ENCODE data around the gene CARMIL1. TPM values are rescaled to one million over a fixed set of nuclear protein-coding genes. Genes with fewer than 3 reads are reported as not detected.

Gene CARMIL1
- total and polyA plus RNA-seq, 2 of the 8 experiments (the other 6 are each of a cell fraction or from before 2014, with no cell fraction given) = 20.3 to 40.4 TPM

- Histone ChIP-seq H3K9ac (replicated peaks in 1 of 4; ENCODE audit: extremely low read depth in 1 of 4, low read depth in 3 of 4, low read length in 3 of 4) (no peak overlapping the region), H2BK15ac (ENCODE audit: low read length) (no peak overlapping the region), H3K4me1 (replicated peaks in 1 of 4; ENCODE audit: control insufficient read depth in 3 of 4, insufficient read depth in 4 of 4, low read length in 3 of 4) (peaks cover 0 to 25% (median 16%) of the 10 kb centered on the region in 4 experiments; a peak in 6 of 7 replicates), H3K4ac (replicated peaks; ENCODE audit: insufficient read length, low read depth, low read length) (no peak overlapping the region), H2BK12ac (ENCODE audit: low read depth, low read length) (no peak overlapping the region), H3K79me2 (ENCODE audit: control insufficient read depth in 1 of 2, insufficient read depth in 2 of 2, low read length in 2 of 2) (peaks cover 0 to 91% of the 10 kb centered on the region in 2 experiments; a peak in 3 of 4 replicates), H3K4me2 (ENCODE audit: insufficient read depth in 1 of 2, low read depth in 2 of 2, low read length in 2 of 2) (no peak overlapping the region), H2AK5ac (ENCODE audit: low read depth, low read length) (no peak overlapping the region), H3K23ac (ENCODE audit: insufficient read length) (no peak overlapping the region), H4K8ac (ENCODE audit: extremely low read depth, insufficient read depth, low read length) (no peak overlapping the region), H3K27ac (ENCODE audit: low read depth, low read length) (no peak overlapping the region), H3K79me1 (ENCODE audit: low read depth, low read length) (peaks cover 8% of the 10 kb centered on the region), H3K18ac (ENCODE audit: extremely low read depth, low read length) (no peak overlapping the region), H4K20me1 (replicated peaks in 1 of 2; ENCODE audit: control insufficient read depth in 1 of 2, insufficient read depth in 2 of 2, low read length in 2 of 2) (peaks cover 0 to 4% of the 10 kb centered on the region in 2 experiments), H2BK20ac (ENCODE audit: low read length) (no peak overlapping the region), H3K14ac (ENCODE audit: insufficient read length) (no peak overlapping the region), H2AFZ (ENCODE audit: low read length) (no peak overlapping the region), H2BK120ac (replicated peaks; ENCODE audit: low read depth, low read length) (no peak overlapping the region), H4K5ac (ENCODE audit: insufficient read length, low read depth, low read length) (no peak overlapping the region), H3K4me3 (ENCODE audit: extremely low read depth in 1 of 4, insufficient read depth in 2 of 4, low read depth in 3 of 4, low read length in 4 of 4) (no peak overlapping the region), H3K23me2 (ENCODE audit: low read depth, low read length) (no peaks in the 10 kb centered on the region), H3K36me3 (ENCODE audit: control insufficient read depth in 2 of 4, insufficient read depth in 4 of 4, low read length in 3 of 4) (no peaks in the 10 kb centered on the region), H3K9me3 (ENCODE audit: insufficient read depth in 2 of 2, low read depth in 1 of 2, low read length in 1 of 2) (no peaks in the 10 kb centered on the region), H3K56ac (replicated peaks; ENCODE audit: insufficient read length, low read depth, low read length) (no peak overlapping the region), H2BK5ac (ENCODE audit: low read depth, low read length) (no peak overlapping the region), H3K27me3 (replicated peaks in 1 of 4; ENCODE audit: control insufficient read depth in 3 of 4, extremely low read depth in 1 of 4, insufficient read depth in 3 of 4, low read length in 3 of 4) (no peaks in the 10 kb centered on the region), H4K91ac (replicated peaks; ENCODE audit: insufficient read length, low read length) (no peak overlapping the region)
- 80% methylated on average over 4 of the region's 4 CpGs; no CpG with 5 or more reads in 1 of the 2 experiments for WGBS, 2 experiments (ENCODE audit: extremely low coverage in 1 of 2, insufficient coverage in 1 of 2, insufficient read length in 1 of 2, insufficient replicate concordance in 2 of 2, low coverage in 1 of 2, low lambda C conversion rate in 2 of 2, missing lambda C conversion rate in 1 of 2)
- FAIRE-seq = no peak
- ChIA-PET CTCF (ENCODE audit: partially characterized antibody) (interaction anchor here (0.6 kb wide), 1 partner anchor 103 kb away, joined by 3 read pairs; no protein-coding TSS in a partner anchor), POLR2A (ENCODE audit: partially characterized antibody) (no interaction called here)
- TF ChIP-seq NANOG (IDR thresholded peaks at IDR 0.05; ENCODE audit: insufficient read depth, low read depth, low read length, poor library complexity, severe bottlenecking) = no peak
- no peak for TF ChIP-seq ATF3 (IDR thresholded peaks at IDR 0.05; ENCODE audit: insufficient read depth, low read depth, low read length)
- no peak for TF ChIP-seq CTCF (IDR thresholded peaks at IDR 0.05; ENCODE audit: control extremely low read depth in 1 of 3, insufficient read depth in 1 of 3, low read depth in 1 of 3, low read length in 3 of 3)
- no peak for TF ChIP-seq E2F6 (IDR thresholded peaks at IDR 0.05)
- TF ChIP-seq POU5F1 (IDR thresholded peaks at IDR 0.05; ENCODE audit: low read depth, low read length) = no peak
- TF ChIP-seq CEBPB (IDR thresholded peaks at IDR 0.05; ENCODE audit: low read depth, low read length) = no peak
- TF ChIP-seq ATF2 (IDR thresholded peaks at IDR 0.05; ENCODE audit: low read length) = no peak
- no peak for DNase-seq (ENCODE audit: low read depth in 1 of 2, low spot score in 2 of 2)
Measured at GRCh38 chr6:25402125-25402524, 123.0 kb downstream of the CARMIL1 start.

Measured in H1 (cell line).